HepG2 (cell line): ENCODE results near the gene SMAD7. TPM values are rescaled to one million over a fixed set of nuclear protein-coding genes. Genes with fewer than 3 reads are reported as not detected.

Experiments used
- AGO2 ChIP-seq: fragments of 200-400 bp; formaldehyde crosslinking; optimal IDR thresholded peaks from 2 replicates; pipeline ENCODE3; 2017; ENCODE audit warnings: mild to moderate bottlenecking, low read depth, low read length, moderate library complexity
- ASH2L ChIP-seq: fragments of 300-600, 200-600 bp; sonication (generic); IDR thresholded peaks from 2 replicates; pipeline ENCODE4 v1.7.0; 2017; ENCODE audit warnings: low read depth, mild to moderate bottlenecking, moderate library complexity, mixed read lengths, low read length; ENCODE audit not compliant: insufficient read length
- BCL6 ChIP-seq: IDR thresholded peaks from 2 replicates; pipeline ENCODE4 v1.6.1; 2016; ENCODE audit warnings: missing genetic modification reagents, missing compliant biosample characterization
- CBFB ChIP-seq: sonication (generic); formaldehyde crosslinking; IDR thresholded peaks from 2 replicates; pipeline ENCODE4 v1.4.0; 2020; ENCODE audit warnings: missing genetic modification reagents
- HMG20A ChIP-seq: IDR thresholded peaks from 2 replicates; pipeline ENCODE4 v1.6.1; 2016; ENCODE audit warnings: borderline replicate concordance
- HOXA3 ChIP-seq: sonication (generic); formaldehyde crosslinking; IDR thresholded peaks from 2 replicates; pipeline ENCODE4 v1.5.0; 2020; ENCODE audit warnings: missing genetic modification reagents
- KDM5A ChIP-seq: fragments of 200-600 bp; sonication (generic); IDR thresholded peaks from 2 replicates; pipeline ENCODE4 v1.7.0; 2018; ENCODE audit warnings: antibody characterized with exemption, mild to moderate bottlenecking, low read length, borderline replicate concordance
- PHF20 ChIP-seq: sonication (generic); formaldehyde crosslinking; IDR thresholded peaks from 2 replicates; pipeline ENCODE4 v1.5.0; 2020; ENCODE audit warnings: mild to moderate bottlenecking, missing genetic modification reagents
- PITX1 ChIP-seq: sonication (generic); formaldehyde crosslinking; IDR thresholded peaks from 2 replicates; pipeline ENCODE4 v1.5.1; 2020; ENCODE audit warnings: mild to moderate bottlenecking, missing genetic modification reagents
- RBFOX2 ChIP-seq: fragments of 200-400 bp; formaldehyde crosslinking; IDR thresholded peaks from 2 replicates; pipeline ENCODE4 v1.6.1; 2017; ENCODE audit warnings: low read depth, mild to moderate bottlenecking, low read length
- STAG1 ChIP-seq: sonication (generic); formaldehyde crosslinking; IDR thresholded peaks from 2 replicates; pipeline ENCODE4 v1.4.0; 2020; ENCODE audit warnings: missing genetic modification reagents
- TARDBP ChIP-seq: sonication (generic); formaldehyde crosslinking; IDR thresholded peaks from 2 replicates; pipeline ENCODE4 v1.8.0; 2022; ENCODE audit warnings: mild to moderate bottlenecking, missing genetic modification reagents
- TGIF2 ChIP-seq: IDR thresholded peaks from 2 replicates; pipeline ENCODE4 v1.6.1; 2016; ENCODE audit warnings: control low read depth, missing compliant biosample characterization
- ZNF256 ChIP-seq: sonication (generic); formaldehyde crosslinking; conservative IDR thresholded peaks from 2 replicates; pipeline ENCODE4 v1.4.0; 2020; ENCODE audit warnings: missing genetic modification reagents
- ZNF441 ChIP-seq: sonication (generic); formaldehyde crosslinking; IDR thresholded peaks from 2 replicates; pipeline ENCODE4 v1.7.0; 2021; ENCODE audit warnings: missing genetic modification reagents, borderline replicate concordance
- ZNF557 ChIP-seq: sonication (generic); formaldehyde crosslinking; IDR thresholded peaks from 2 replicates; pipeline ENCODE4 v1.4.0; 2020; ENCODE audit warnings: missing genetic modification reagents
- ZSCAN29 ChIP-seq: sonication (generic); formaldehyde crosslinking; conservative IDR thresholded peaks from 2 replicates; pipeline ENCODE4 v1.4.0; 2020; ENCODE audit warnings: mild to moderate bottlenecking, missing genetic modification reagents
- polyA plus RNA-seq, 8 experiments: library from polyadenylated mRNA; depleted of rRNA in 3 of 8; stranded (reverse) in 7 of 8; unstranded in 1 of 8; fragments of >200 nt; fragmentation: Illumina TruSeq in 4 of 8; extraction: Trizol in 4 of 8; gene quantifications; 2 replicates each; pipeline versions ENCODE4 v1.2.1 to v1.2.3, GENCODE V29; 2011 to 2016; ENCODE audit warnings: low read depth in 4 of 8, missing spikeins in 1 of 8, mixed read lengths in 1 of 8; ENCODE audit not compliant: insufficient read depth in 1 of 8
- total RNA-seq, 5 experiments: library from RNA; depleted of rRNA; stranded (reverse); fragments of >200 nt; fragmentation: Illumina TruSeq; extraction: Trizol; gene quantifications; 2 replicates each; pipeline ENCODE4 v1.2.3, GENCODE V29; 2016; ENCODE audit warnings: low read depth in 1 of 5
- TF ChIP-seq, protein P1 (sequence below): sonication (generic); formaldehyde crosslinking; IDR thresholded peaks from 2 replicates; pipeline ENCODE4 v1.4.0; 2020; ENCODE audit warnings: mild to moderate bottlenecking, missing genetic modification reagents, borderline replicate concordance
- TF ChIP-seq, protein P2 (sequence below): sonication (generic); formaldehyde crosslinking; IDR thresholded peaks from 2 replicates; pipeline ENCODE4; 2020; ENCODE audit warnings: missing genetic modification reagents, mild to moderate bottlenecking, borderline replicate concordance
- TF ChIP-seq, protein P3 (sequence below): sonication (generic); formaldehyde crosslinking; IDR thresholded peaks from 2 replicates; pipeline ENCODE4 v1.5.0; 2020; ENCODE audit warnings: missing genetic modification reagents, mild to moderate bottlenecking, borderline replicate concordance
- TF ChIP-seq, protein P4 (sequence below): IDR thresholded peaks from 2 replicates; pipeline ENCODE4 v1.6.1; 2016; ENCODE audit warnings: mild to moderate bottlenecking

SMAD7 gene
- total and polyA plus RNA-seq, 2 of the 13 experiments (the other 11 are each of a cell fraction or from before 2014, with no cell fraction given), result 17.4 to 24.7 TPM

DNA sequence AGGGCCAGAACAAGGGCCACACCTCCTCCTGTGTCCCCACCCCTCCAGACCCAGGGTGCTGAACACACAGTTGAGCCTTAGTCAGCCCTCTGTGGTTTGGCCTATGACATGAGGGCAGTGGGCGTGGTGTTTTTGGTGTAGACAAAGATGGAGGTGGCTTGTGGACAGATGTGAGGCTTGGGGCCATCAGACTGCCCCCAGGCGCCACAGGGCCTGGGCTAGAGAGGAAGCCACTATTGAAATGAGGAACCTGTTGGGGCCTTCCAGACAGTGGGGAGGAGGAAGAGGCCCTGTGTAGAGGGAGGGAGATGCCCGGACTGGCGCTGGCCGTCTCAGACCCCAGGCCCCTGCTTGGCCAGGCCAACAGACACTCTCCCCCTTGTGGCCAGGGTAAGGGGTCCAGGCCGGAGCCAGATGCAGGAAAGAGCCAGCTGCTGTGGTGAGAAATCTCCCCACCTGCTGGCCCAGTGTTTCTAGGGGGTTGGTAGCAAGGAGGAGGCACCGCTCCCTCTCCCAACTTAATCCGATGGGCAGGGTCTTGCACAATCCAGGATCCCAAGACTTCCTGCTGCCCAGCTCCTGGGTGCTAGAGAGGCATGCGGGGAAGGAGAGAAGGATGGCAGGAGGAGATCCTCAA, 53.8 kb downstream of the SMAD7 start (continued):
- TF ChIP-seq ASH2L (peak; percentile 55), HMG20A (CRISPR knock-in tag) (no peak; the same call in 1 of the 2 replicates), PHF20 (no peak; the same call in 1 of the 2 replicates), ZNF557 (no peak), TARDBP (peak; percentile 47), KDM5A (peak; percentile 58; the same call in 1 of the 2 replicates), STAG1 (CRISPR knock-in tag) (peak; percentile 78), BCL6 (CRISPR knock-in tag) (0 out of 2 replicates have a peak, but pooled peaks have one; percentile 18), ZNF441 (CRISPR knock-in tag) (no peak), ZSCAN29 (CRISPR knock-in tag) (0 out of 2 replicates have a peak, but pooled peaks have one; percentile 30), TGIF2 (CRISPR knock-in tag) (0 out of 2 replicates have a peak, but pooled peaks have one; percentile 29), CBFB (CRISPR knock-in tag) (peak; percentile 92), HOXA3 (CRISPR knock-in tag) (peak; percentile 67), RBFOX2 (no peak), PITX1 (peak; percentile 53; the same call in 1 of the 2 replicates), ZNF256 (no peak), AGO2 (no peak)
- TF ChIP-seq, protein P1, sequence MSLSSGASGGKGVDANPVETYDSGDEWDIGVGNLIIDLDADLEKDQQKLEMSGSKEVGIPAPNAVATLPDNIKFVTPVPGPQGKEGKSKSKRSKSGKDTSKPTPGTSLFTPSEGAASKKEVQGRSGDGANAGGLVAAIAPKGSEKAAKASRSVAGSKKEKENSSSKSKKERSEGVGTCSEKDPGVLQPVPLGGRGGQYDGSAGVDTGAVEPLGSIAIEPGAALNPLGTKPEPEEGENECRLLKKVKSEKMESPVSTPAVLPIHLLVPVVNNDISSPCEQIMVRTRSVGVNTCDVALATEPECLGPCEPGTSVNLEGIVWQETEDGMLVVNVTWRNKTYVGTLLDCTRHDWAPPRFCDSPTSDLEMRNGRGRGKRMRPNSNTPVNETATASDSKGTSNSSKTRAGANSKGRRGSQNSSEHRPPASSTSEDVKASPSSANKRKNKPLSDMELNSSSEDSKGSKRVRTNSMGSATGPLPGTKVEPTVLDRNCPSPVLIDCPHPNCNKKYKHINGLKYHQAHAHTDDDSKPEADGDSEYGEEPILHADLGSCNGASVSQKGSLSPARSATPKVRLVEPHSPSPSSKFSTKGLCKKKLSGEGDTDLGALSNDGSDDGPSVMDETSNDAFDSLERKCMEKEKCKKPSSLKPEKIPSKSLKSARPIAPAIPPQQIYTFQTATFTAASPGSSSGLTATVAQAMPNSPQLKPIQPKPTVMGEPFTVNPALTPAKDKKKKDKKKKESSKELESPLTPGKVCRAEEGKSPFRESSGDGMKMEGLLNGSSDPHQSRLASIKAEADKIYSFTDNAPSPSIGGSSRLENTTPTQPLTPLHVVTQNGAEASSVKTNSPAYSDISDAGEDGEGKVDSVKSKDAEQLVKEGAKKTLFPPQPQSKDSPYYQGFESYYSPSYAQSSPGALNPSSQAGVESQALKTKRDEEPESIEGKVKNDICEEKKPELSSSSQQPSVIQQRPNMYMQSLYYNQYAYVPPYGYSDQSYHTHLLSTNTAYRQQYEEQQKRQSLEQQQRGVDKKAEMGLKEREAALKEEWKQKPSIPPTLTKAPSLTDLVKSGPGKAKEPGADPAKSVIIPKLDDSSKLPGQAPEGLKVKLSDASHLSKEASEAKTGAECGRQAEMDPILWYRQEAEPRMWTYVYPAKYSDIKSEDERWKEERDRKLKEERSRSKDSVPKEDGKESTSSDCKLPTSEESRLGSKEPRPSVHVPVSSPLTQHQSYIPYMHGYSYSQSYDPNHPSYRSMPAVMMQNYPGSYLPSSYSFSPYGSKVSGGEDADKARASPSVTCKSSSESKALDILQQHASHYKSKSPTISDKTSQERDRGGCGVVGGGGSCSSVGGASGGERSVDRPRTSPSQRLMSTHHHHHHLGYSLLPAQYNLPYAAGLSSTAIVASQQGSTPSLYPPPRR (CRISPR knock-in tag), result peak; percentile 85; the same call in 1 of the 2 replicates
- TF ChIP-seq, protein P2, sequence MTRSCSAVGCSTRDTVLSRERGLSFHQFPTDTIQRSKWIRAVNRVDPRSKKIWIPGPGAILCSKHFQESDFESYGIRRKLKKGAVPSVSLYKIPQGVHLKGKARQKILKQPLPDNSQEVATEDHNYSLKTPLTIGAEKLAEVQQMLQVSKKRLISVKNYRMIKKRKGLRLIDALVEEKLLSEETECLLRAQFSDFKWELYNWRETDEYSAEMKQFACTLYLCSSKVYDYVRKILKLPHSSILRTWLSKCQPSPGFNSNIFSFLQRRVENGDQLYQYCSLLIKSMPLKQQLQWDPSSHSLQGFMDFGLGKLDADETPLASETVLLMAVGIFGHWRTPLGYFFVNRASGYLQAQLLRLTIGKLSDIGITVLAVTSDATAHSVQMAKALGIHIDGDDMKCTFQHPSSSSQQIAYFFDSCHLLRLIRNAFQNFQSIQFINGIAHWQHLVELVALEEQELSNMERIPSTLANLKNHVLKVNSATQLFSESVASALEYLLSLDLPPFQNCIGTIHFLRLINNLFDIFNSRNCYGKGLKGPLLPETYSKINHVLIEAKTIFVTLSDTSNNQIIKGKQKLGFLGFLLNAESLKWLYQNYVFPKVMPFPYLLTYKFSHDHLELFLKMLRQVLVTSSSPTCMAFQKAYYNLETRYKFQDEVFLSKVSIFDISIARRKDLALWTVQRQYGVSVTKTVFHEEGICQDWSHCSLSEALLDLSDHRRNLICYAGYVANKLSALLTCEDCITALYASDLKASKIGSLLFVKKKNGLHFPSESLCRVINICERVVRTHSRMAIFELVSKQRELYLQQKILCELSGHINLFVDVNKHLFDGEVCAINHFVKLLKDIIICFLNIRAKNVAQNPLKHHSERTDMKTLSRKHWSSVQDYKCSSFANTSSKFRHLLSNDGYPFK (CRISPR knock-in tag), result peak; percentile 70; the same call in 1 of the 2 replicates
- TF ChIP-seq, protein P3, sequence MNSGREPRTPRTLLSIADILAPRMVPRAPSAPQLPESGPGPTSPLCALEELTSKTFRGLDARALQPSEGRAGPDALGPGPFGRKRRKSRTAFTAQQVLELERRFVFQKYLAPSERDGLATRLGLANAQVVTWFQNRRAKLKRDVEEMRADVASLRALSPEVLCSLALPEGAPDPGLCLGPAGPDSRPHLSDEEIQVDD (CRISPR knock-in tag), result no peak
- TF ChIP-seq, protein P4, sequence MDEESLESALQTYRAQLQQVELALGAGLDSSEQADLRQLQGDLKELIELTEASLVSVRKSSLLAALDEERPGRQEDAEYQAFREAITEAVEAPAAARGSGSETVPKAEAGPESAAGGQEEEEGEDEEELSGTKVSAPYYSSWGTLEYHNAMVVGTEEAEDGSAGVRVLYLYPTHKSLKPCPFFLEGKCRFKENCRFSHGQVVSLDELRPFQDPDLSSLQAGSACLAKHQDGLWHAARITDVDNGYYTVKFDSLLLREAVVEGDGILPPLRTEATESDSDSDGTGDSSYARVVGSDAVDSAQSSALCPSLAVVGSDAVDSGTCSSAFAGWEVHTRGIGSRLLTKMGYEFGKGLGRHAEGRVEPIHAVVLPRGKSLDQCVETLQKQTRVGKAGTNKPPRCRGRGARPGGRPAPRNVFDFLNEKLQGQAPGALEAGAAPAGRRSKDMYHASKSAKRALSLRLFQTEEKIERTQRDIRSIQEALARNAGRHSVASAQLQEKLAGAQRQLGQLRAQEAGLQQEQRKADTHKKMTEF, result peak; percentile 57; the same call in 1 of the 2 replicates
